Sigmoid colon (tissue), 4 donors: ENCODE measurements around the gene GGA1.

Experiments used
- EP300 ChIP-seq, 4 donors: sonication (generic); formaldehyde crosslinking; IDR thresholded peaks; one replicate each; pipeline ENCODE4 v1.6.1; 2017; ENCODE audit warnings: antibody characterized with exemption in 4 of 4
- POLR2A ChIP-seq, 2 donors: fragments of 450-650 bp; IDR thresholded peaks; one replicate each; pipeline ENCODE4 v1.6.1; 2016; ENCODE audit warnings: antibody characterized with exemption in 2 of 2, mild to moderate bottlenecking in 2 of 2, moderate library complexity in 2 of 2
- POLR2AphosphoS5 ChIP-seq, 4 donors: sonication (generic); formaldehyde crosslinking; IDR thresholded peaks; one replicate each; pipeline ENCODE4 v1.6.1; 2017; ENCODE audit warnings: antibody characterized with exemption in 4 of 4
- TF ChIP-seq, protein P1 (sequence below), 4 experiments: fragments of 450-650 bp in 3 of 4; fragments of 200-600 bp in 1 of 4; IDR thresholded peaks; one replicate each; pipeline ENCODE4 v1.5.1; 2016 to 2019; ENCODE audit warnings: antibody characterized with exemption in 4 of 4, mild to moderate bottlenecking in 3 of 4, moderate library complexity in 2 of 4

DNA sequence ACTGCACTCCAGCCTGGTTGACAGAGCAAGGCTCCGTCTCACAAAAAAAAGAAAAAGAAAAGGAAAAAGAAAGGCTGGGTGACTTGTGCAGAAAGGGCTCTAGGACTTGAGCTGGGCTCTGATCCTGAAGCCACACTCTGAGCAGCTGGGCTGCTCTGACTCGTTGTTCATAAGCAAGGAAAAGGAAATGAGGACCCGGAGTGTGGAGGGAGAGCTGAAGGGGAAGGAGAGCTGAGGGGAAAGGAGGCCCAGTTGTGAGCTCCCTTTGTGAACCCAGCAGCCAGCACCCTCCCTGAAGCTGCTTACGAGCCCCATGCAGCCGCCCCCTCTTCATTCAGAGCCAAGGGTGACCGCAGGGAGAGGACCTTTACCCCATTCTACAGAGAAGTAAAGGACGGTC lies 18.5 kb downstream of the GGA1 start:
- TF ChIP-seq, protein P1, sequence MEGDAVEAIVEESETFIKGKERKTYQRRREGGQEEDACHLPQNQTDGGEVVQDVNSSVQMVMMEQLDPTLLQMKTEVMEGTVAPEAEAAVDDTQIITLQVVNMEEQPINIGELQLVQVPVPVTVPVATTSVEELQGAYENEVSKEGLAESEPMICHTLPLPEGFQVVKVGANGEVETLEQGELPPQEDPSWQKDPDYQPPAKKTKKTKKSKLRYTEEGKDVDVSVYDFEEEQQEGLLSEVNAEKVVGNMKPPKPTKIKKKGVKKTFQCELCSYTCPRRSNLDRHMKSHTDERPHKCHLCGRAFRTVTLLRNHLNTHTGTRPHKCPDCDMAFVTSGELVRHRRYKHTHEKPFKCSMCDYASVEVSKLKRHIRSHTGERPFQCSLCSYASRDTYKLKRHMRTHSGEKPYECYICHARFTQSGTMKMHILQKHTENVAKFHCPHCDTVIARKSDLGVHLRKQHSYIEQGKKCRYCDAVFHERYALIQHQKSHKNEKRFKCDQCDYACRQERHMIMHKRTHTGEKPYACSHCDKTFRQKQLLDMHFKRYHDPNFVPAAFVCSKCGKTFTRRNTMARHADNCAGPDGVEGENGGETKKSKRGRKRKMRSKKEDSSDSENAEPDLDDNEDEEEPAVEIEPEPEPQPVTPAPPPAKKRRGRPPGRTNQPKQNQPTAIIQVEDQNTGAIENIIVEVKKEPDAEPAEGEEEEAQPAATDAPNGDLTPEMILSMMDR (IDR thresholded peaks at IDR 0.05) = no peak
- TF ChIP-seq EP300 (IDR thresholded peaks at IDR 0.05) (no peak), POLR2A (IDR thresholded peaks at IDR 0.05) (no peak), POLR2AphosphoS5 (IDR thresholded peaks at IDR 0.05) (no peak)
